Spinal cord (tissue), 10 donors: Measurements from ENCODE around the gene ANKS1B. TPM values are rescaled to one million over a fixed set of nuclear protein-coding genes. Genes with fewer than 3 reads are reported as not detected.
A peak's percentile ranks its signal among the peaks of the same experiment; 100 is the strongest.

Experiments
- DNase-seq, 6 donors: peaks; one replicate each; pipeline versions ENCODE4 v3.0.0 to v3.0.0-alpha.2; 2013 to 2015; ENCODE audit warnings: low spot score in 6 of 6, low read depth in 4 of 6
- H3K27ac ChIP-seq: one replicate; pipeline ENCODE4 v1.5.1; 2013; ENCODE audit warnings: low read depth, low read length, control low read depth
- H3K27me3 ChIP-seq: one replicate; pipeline ENCODE4 v1.6.1; 2013; ENCODE audit warnings: low read length; ENCODE audit not compliant: control insufficient read depth, insufficient read depth
- H3K36me3 ChIP-seq: one replicate; pipeline ENCODE4 v1.6.1; 2013; ENCODE audit warnings: low read length; ENCODE audit not compliant: control insufficient read depth, insufficient read depth
- H3K4me1 ChIP-seq: one replicate; pipeline ENCODE4 v1.6.1; 2013; ENCODE audit warnings: low read length; ENCODE audit not compliant: control insufficient read depth, insufficient read depth
- H3K4me3 ChIP-seq: one replicate; pipeline ENCODE4 v1.5.1; 2013; ENCODE audit warnings: low read depth, low read length, control low read depth
- H3K9me3 ChIP-seq: one replicate; pipeline ENCODE4 v1.6.1; 2013; ENCODE audit warnings: low read length; ENCODE audit not compliant: control insufficient read depth, insufficient read depth
- WGBS: methylation state at CpG from one replicate; pipeline ENCODE4 v1.1.5; 2013; ENCODE audit warnings: missing lambda C conversion rate; ENCODE audit not compliant: insufficient coverage; 5-methylcytosine and 5-hydroxymethylcytosine counted together
- polyA plus RNA-seq, 2 donors: library from polyadenylated mRNA; unstranded; fragments of 120-200 nt; gene quantifications; one replicate each; pipeline ENCODE4 v1.2.1, GENCODE V29; 2013; ENCODE audit not compliant: insufficient read length in 2 of 2
- total RNA-seq, 2 donors: library from RNA; depleted of rRNA in 1 of 2; stranded (reverse); fragments of 120-200 nt in 1 of 2; fragments of >200 nt in 1 of 2; gene quantifications; one replicate each; pipeline versions ENCODE4 v1.2.3 to v1.2.4, GENCODE V29; 2013 to 2014
- donor health status: healthy.

ANKS1B gene
- total and polyA plus RNA-seq, 4 donors: 89.5 to 131 (median 108) TPM

- H3K4me1 ChIP-seq: peaks cover 4% of the 10 kb centered on the region
- no peak overlapping the region for H3K4me3 ChIP-seq
- peaks cover 3% of the 10 kb centered on the region for H3K36me3 ChIP-seq
- peak overlapping the region; percentile 51 for H3K27ac ChIP-seq
- DNase-seq: no peak
- no peaks in the 10 kb centered on the region for H3K9me3 ChIP-seq
- 94% methylated on average over 2 of the region's 5 CpGs for WGBS
- H3K27me3 ChIP-seq: no peaks in the 10 kb centered on the region
Measured at GRCh38 chr12:98724384-98725155, 1260.2 kb downstream of the ANKS1B start.

GRCh38 chr12:98721204-98721702 is 1263.5 kb downstream of the ANKS1B start:
- no CpG with 5 or more reads among the region's 2 CpGs for WGBS
- H3K4me1 ChIP-seq: peaks cover 4% of the 10 kb centered on the region
- H3K9me3 ChIP-seq: no peaks in the 10 kb centered on the region
- no peak overlapping the region for H3K27ac ChIP-seq
- no peak overlapping the region for H3K4me3 ChIP-seq
- DNase-seq: no peak
- no peaks in the 10 kb centered on the region for H3K27me3 ChIP-seq
- H3K36me3 ChIP-seq: peaks cover 4% of the 10 kb centered on the region

- WGBS: 100% methylated on average over 4 of the region's 6 CpGs
- peaks cover 4% of the 10 kb centered on the region for H3K36me3 ChIP-seq
Measured at GRCh38 chr12:98719515-98720504, 1264.9 kb downstream of the ANKS1B start.

GRCh38 chr12:98714426-98714825 is 1270.3 kb downstream of the ANKS1B start:
- no peaks in the 10 kb centered on the region for H3K9me3 ChIP-seq
- DNase-seq: no peak
- H3K4me3 ChIP-seq: no peak overlapping the region
- H3K36me3 ChIP-seq: peaks cover 13% of the 10 kb centered on the region
- H3K27ac ChIP-seq: no peak overlapping the region
- WGBS: no CpG with 5 or more reads among the region's 4 CpGs
- H3K4me1 ChIP-seq: no peaks in the 10 kb centered on the region
- no peaks in the 10 kb centered on the region for H3K27me3 ChIP-seq

More at GRCh38 chr12:98719515-98720504, 1264.9 kb downstream of the ANKS1B start:
- Histone ChIP-seq H3K27ac (no peak overlapping the region), H3K9me3 (no peaks in the 10 kb centered on the region), H3K4me3 (no peak overlapping the region), H3K27me3 (no peaks in the 10 kb centered on the region), H3K4me1 (no peaks in the 10 kb centered on the region)
- DNase-seq: no peak

GRCh38 chr12:98709022-98709421 is 1275.7 kb downstream of the ANKS1B start:
- Histone ChIP-seq H3K4me1 (no peaks in the 10 kb centered on the region), H3K36me3 (peaks cover 9% of the 10 kb centered on the region)

GRCh38 chr12:98701166-98701565 is 1283.6 kb downstream of the ANKS1B start:
- WGBS: no CpG with 5 or more reads among the region's 1 CpG

More at GRCh38 chr12:98709022-98709421, 1275.7 kb downstream of the ANKS1B start:
- H3K4me3 ChIP-seq: no peak overlapping the region
- no peaks in the 10 kb centered on the region for H3K9me3 ChIP-seq
- WGBS: 100% methylated on average over 1 of the region's 1 CpG
- no peak for DNase-seq
- H3K27me3 ChIP-seq: no peaks in the 10 kb centered on the region
- no peak overlapping the region for H3K27ac ChIP-seq

GRCh38 chr12:98699586-98699985 is 1285.2 kb downstream of the ANKS1B start:
- Histone ChIP-seq H3K4me3 (no peak overlapping the region), H3K9me3 (no peaks in the 10 kb centered on the region), H3K27me3 (no peaks in the 10 kb centered on the region), H3K4me1 (no peaks in the 10 kb centered on the region), H3K36me3 (peaks cover 4% of the 10 kb centered on the region), H3K27ac (no peak overlapping the region)
- DNase-seq: peak in 1 of 6 donors; percentile 48
- WGBS: no CpG with 5 or more reads among the region's 3 CpGs

More at GRCh38 chr12:98701166-98701565, 1283.6 kb downstream of the ANKS1B start:
- Histone ChIP-seq H3K9me3 (no peaks in the 10 kb centered on the region), H3K27me3 (no peaks in the 10 kb centered on the region), H3K36me3 (peaks cover 3% of the 10 kb centered on the region), H3K4me3 (no peak overlapping the region), H3K27ac (no peak overlapping the region), H3K4me1 (no peaks in the 10 kb centered on the region)
- DNase-seq: no peak

- peak in 5 of 6 donors; percentile 29 to 92 (median 49) for DNase-seq
- Histone ChIP-seq H3K4me3 (no peak overlapping the region), H3K9me3 (no peaks in the 10 kb centered on the region), H3K4me1 (no peaks in the 10 kb centered on the region), H3K27ac (no peak overlapping the region), H3K36me3 (peaks cover 4% of the 10 kb centered on the region), H3K27me3 (no peaks in the 10 kb centered on the region)
- WGBS: 25% methylated on average over 2 of the region's 6 CpGs
Measured at GRCh38 chr12:98698603-98699463, 1285.9 kb downstream of the ANKS1B start.

GRCh38 chr12:98697209-98697608 is 1287.5 kb downstream of the ANKS1B start:
- Histone ChIP-seq H3K9me3 (no peaks in the 10 kb centered on the region), H3K27ac (no peak overlapping the region), H3K27me3 (no peaks in the 10 kb centered on the region), H3K4me1 (no peaks in the 10 kb centered on the region), H3K4me3 (no peak overlapping the region), H3K36me3 (peaks cover 5% of the 10 kb centered on the region)
- WGBS: 50% methylated on average over 1 of the region's 2 CpGs
- DNase-seq: no peak
